ENCODE results near the gene LCP1.

Gene LCP1

GRCh38 chr13:46101002-46101401 lies 81.0 kb downstream of the LCP1 start:
- Histone ChIP-seq H3K36me3 (ENCODE audit: insufficient read depth, low read length) (no peaks in the 10 kb centered on the region), H3K9me3 (ENCODE audit: control insufficient read depth, insufficient read depth, low read length) (no peaks in the 10 kb centered on the region), H3K4me1 (ENCODE audit: insufficient read depth, low read length) (peaks cover 4% of the 10 kb centered on the region; the same call in 1 of the 2 replicates), H3K9ac (ENCODE audit: low read depth, low read length) (no peak overlapping the region)

DNA sequence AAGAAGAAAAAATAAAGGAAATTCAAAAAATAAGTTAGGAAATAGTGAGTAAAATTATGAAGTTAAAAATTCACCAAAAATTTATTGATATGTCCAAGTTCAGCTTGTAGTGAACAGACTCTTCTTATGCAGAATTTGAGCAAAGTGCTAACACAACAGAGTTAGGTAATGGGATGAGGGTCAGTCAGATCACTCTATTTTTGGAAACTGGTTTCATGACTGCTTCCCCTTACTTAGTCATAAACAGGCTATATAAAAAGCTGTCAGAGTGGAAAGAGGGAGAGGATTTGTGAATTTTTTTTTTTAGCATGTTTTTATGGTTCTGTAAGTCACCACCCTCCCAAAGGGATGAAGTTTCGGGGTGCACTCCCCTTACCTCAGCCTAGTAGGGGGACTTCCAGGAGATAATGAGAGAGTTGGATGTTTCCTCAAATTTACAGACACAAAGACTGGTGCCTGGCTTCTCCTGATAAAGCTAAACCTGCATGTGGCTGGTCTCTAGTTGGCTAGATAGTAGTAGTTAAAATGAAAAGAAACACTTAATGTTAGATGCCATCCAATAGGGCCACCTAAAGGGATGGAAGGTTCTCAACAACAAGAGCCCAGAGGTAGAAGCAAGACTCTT lies 81.7 kb downstream of the LCP1 start:
- H3K36me3 ChIP-seq (ENCODE audit: insufficient read depth, low read length), result no peaks in the 10 kb centered on the region
- H3K9me3 ChIP-seq (ENCODE audit: control insufficient read depth, insufficient read depth, low read length), result no peaks in the 10 kb centered on the region
- no peak overlapping the region for H3K9ac ChIP-seq (ENCODE audit: low read depth, low read length)
- H3K4me1 ChIP-seq (ENCODE audit: insufficient read depth, low read length), result peaks cover 4% of the 10 kb centered on the region; the same call in 1 of the 2 replicates

GRCh38 chr13:46097663-46098062 lies 84.3 kb downstream of the LCP1 start:
- Histone ChIP-seq H3K36me3 (ENCODE audit: insufficient read depth, low read length) (no peaks in the 10 kb centered on the region), H3K4me1 (ENCODE audit: insufficient read depth, low read length) (peaks cover 4% of the 10 kb centered on the region; the same call in 1 of the 2 replicates), H3K9me3 (ENCODE audit: control insufficient read depth, insufficient read depth, low read length) (no peaks in the 10 kb centered on the region), H3K9ac (ENCODE audit: low read depth, low read length) (no peak overlapping the region)

DNA sequence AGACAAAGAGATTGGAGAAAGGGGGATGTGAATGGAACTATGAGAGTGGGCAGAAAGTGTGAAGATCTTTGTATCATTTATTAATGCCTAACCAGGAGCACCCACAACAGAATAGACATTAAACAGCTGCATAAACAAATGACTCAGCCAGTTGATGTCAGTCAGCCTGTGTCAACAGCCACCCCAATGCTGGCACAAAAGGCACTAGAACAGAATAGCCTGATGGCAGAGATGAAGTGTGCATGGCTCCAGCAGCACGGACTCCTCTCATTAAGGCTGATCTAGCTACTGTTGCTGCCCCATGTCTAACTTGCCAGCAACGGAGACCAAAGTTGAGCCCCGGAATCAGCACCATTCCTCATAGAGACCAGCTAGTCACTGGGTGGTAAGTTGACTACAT lies 85.0 kb downstream of the LCP1 start:
- peaks cover 4% of the 10 kb centered on the region; the same call in 1 of the 2 replicates for H3K4me1 ChIP-seq (ENCODE audit: insufficient read depth, low read length)
- H3K9ac ChIP-seq (ENCODE audit: low read depth, low read length), result no peak overlapping the region
- no peaks in the 10 kb centered on the region for H3K36me3 ChIP-seq (ENCODE audit: insufficient read depth, low read length)
- H3K9me3 ChIP-seq (ENCODE audit: control insufficient read depth, insufficient read depth, low read length), result no peaks in the 10 kb centered on the region

DNA sequence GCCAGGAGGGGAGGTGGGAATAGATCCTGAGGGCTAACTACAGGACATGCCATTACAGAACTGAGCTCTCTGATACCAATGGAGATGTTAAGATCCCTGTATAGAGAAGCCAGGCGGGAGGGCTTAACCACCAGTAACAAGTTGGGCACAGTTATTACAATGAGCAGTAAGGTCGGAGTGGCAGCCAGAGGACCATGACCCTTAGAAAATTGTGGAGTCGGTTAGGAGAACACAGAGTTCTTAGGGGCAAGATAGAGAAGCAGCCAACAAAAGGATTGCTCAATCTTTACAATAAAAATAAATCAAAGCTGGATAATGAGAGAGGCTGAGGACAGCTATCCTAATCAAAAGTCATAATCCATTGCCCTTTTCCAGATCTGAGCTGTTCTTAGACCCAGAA lies 87.5 kb downstream of the LCP1 start:
- Histone ChIP-seq H3K36me3 (ENCODE audit: insufficient read depth, low read length) (no peaks in the 10 kb centered on the region), H3K9me3 (ENCODE audit: control insufficient read depth, insufficient read depth, low read length) (no peaks in the 10 kb centered on the region), H3K4me1 (ENCODE audit: insufficient read depth, low read length) (no peaks in the 10 kb centered on the region), H3K9ac (ENCODE audit: low read depth, low read length) (no peak overlapping the region)

- H3K9ac ChIP-seq (ENCODE audit: low read depth, low read length), result no peak overlapping the region
- no peaks in the 10 kb centered on the region for H3K36me3 ChIP-seq (ENCODE audit: insufficient read depth, low read length)
- no peaks in the 10 kb centered on the region for H3K4me1 ChIP-seq (ENCODE audit: insufficient read depth, low read length)
- no peaks in the 10 kb centered on the region for H3K9me3 ChIP-seq (ENCODE audit: control insufficient read depth, insufficient read depth, low read length)
Observed at GRCh38 chr13:46088821-46089562, 93.0 kb downstream of the LCP1 start.

DNA sequence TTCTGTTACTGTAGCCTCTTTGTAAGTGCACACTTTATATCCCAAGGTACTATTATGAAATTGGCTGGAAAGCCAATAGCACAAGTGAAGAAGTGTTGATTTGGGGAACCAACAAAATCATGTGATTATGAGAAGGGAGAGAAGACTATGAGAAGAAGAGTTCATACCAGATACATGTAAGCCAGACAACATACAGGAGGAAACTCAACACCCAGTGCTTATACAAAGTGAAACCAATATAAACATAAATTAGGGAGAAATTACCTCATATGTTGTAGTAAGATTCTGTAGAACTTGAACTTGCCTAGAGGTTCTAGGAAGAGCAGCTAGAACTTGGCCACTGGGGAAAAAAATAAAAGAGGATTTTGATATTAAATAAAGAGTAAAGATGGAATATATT lies 94.5 kb downstream of the LCP1 start:
- Histone ChIP-seq H3K9me3 (ENCODE audit: control insufficient read depth, insufficient read depth, low read length) (no peaks in the 10 kb centered on the region), H3K4me1 (ENCODE audit: insufficient read depth, low read length) (no peaks in the 10 kb centered on the region), H3K36me3 (ENCODE audit: insufficient read depth, low read length) (no peaks in the 10 kb centered on the region), H3K9ac (ENCODE audit: low read depth, low read length) (no peak overlapping the region)

GRCh38 chr13:46086985-46087384 lies 95.0 kb downstream of the LCP1 start:
- Histone ChIP-seq H3K4me1 (ENCODE audit: insufficient read depth, low read length) (no peaks in the 10 kb centered on the region), H3K9me3 (ENCODE audit: control insufficient read depth, insufficient read depth, low read length) (no peaks in the 10 kb centered on the region), H3K9ac (ENCODE audit: low read depth, low read length) (no peak overlapping the region), H3K36me3 (ENCODE audit: insufficient read depth, low read length) (no peaks in the 10 kb centered on the region)

GRCh38 chr13:46086421-46086922 lies 95.5 kb downstream of the LCP1 start:
- H3K9me3 ChIP-seq (ENCODE audit: control insufficient read depth, insufficient read depth, low read length), result no peaks in the 10 kb centered on the region
- no peak overlapping the region for H3K9ac ChIP-seq (ENCODE audit: low read depth, low read length)
- H3K36me3 ChIP-seq (ENCODE audit: insufficient read depth, low read length), result no peaks in the 10 kb centered on the region
- no peaks in the 10 kb centered on the region for H3K4me1 ChIP-seq (ENCODE audit: insufficient read depth, low read length)

- Histone ChIP-seq H3K36me3 (ENCODE audit: insufficient read depth, low read length) (no peaks in the 10 kb centered on the region), H3K4me1 (ENCODE audit: insufficient read depth, low read length) (no peaks in the 10 kb centered on the region), H3K9me3 (ENCODE audit: control insufficient read depth, insufficient read depth, low read length) (no peaks in the 10 kb centered on the region), H3K9ac (ENCODE audit: low read depth, low read length) (no peak overlapping the region)
Observed at GRCh38 chr13:46085737-46086136, 96.2 kb downstream of the LCP1 start.

DNA sequence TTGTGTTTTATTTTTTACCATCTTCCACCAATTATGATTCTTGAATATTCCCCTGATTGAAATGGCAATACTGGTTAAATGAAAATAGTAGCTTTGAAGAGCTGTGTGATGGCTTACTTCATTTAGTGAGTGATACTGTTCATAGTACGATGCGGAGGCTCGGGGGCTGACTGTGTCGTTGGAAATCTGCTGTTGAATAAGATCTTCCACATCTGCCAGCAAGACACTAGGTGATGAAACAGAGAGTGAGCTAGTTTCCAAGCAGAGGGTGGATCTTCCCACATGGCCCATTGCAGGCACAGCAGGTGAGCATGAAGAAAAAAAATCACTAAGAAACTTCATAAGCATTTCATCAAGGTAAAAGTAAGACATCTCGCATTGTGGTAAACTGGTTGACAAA lies 99.7 kb downstream of the LCP1 start:
- no peak overlapping the region for H3K9ac ChIP-seq (ENCODE audit: low read depth, low read length)
- H3K9me3 ChIP-seq (ENCODE audit: control insufficient read depth, insufficient read depth, low read length), result no peaks in the 10 kb centered on the region
- no peaks in the 10 kb centered on the region for H3K36me3 ChIP-seq (ENCODE audit: insufficient read depth, low read length)
- no peaks in the 10 kb centered on the region for H3K4me1 ChIP-seq (ENCODE audit: insufficient read depth, low read length)

DNA sequence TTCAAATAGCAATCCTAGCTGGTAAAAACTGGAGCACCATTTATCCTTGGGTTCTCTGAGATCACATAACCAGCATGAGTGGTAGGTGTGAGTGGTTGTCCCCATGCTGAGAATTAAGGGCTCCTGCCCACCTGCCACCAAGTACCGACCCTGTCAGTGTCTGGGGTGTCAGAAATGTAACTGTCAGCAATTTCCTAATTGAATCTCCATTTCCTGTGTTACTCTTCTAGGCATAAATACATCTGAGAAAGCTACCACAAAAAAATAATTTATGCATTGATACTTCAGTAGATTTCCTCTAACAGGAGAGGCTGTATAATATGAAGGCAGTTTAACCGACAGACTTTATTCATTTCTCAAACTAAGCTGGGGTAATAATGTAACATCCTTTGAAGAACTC lies 102.2 kb downstream of the LCP1 start:
- no peak overlapping the region for H3K9ac ChIP-seq (ENCODE audit: low read depth, low read length)
- no peaks in the 10 kb centered on the region for H3K36me3 ChIP-seq (ENCODE audit: insufficient read depth, low read length)
- H3K9me3 ChIP-seq (ENCODE audit: control insufficient read depth, insufficient read depth, low read length), result no peaks in the 10 kb centered on the region
- no peaks in the 10 kb centered on the region for H3K4me1 ChIP-seq (ENCODE audit: insufficient read depth, low read length)

DNA sequence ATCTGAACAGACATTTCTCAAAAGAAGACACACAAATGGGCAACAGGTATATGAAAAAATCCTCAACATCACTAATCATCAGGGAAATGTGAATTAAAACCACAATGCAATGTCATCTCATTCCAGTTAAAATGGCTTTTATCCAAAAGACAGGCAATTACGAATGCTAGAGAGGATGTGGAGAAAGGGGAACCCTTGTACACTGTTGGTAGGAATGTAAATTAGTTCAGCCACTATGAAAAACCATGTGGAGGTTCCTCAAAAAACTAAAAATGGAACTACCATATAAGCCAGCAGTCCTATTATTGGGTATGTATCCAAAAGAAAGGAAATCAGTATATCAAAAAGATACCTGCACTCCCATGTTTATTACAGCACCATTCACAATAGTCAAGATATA lies 104.7 kb downstream of the LCP1 start:
- Histone ChIP-seq H3K4me1 (ENCODE audit: insufficient read depth, low read length) (no peaks in the 10 kb centered on the region), H3K36me3 (ENCODE audit: insufficient read depth, low read length) (no peaks in the 10 kb centered on the region), H3K9ac (ENCODE audit: low read depth, low read length) (no peak overlapping the region), H3K9me3 (ENCODE audit: control insufficient read depth, insufficient read depth, low read length) (no peaks in the 10 kb centered on the region; the same call in 1 of the 2 replicates)

GRCh38 chr13:46076827-46077226 lies 105.2 kb downstream of the LCP1 start:
- Histone ChIP-seq H3K36me3 (ENCODE audit: insufficient read depth, low read length) (no peaks in the 10 kb centered on the region), H3K9me3 (ENCODE audit: control insufficient read depth, insufficient read depth, low read length) (no peaks in the 10 kb centered on the region; the same call in 1 of the 2 replicates), H3K9ac (ENCODE audit: low read depth, low read length) (no peak overlapping the region), H3K4me1 (ENCODE audit: insufficient read depth, low read length) (no peaks in the 10 kb centered on the region)
